ENCODE measurements around the gene GPC4. TPM values are rescaled to one million over a fixed set of nuclear protein-coding genes. Genes with fewer than 3 reads are reported as not detected.
"Not testable (repeated sequence)": the region's sequence is repeated elsewhere in the genome, so short reads cannot be mapped to it uniquely, and the experiment has no call there.

Gene GPC4
- polyA plus RNA-seq, 1 donor from 2014 or later, result not detected

- Mint-ChIP-seq H3K4me1 (peaks cover 0 to 4% (median 0%) of the 10 kb centered on the region in 3 donors), H3K27ac (no peak overlapping the region), H3K4me3 (no peak overlapping the region), H3K36me3 (no peaks in the 10 kb centered on the region), H3K9me3 (no peaks in the 10 kb centered on the region), H3K27me3 (peaks cover 7% of the 10 kb centered on the region)
Measured at GRCh38 chrX:133364865-133365264, 50.4 kb downstream of the GPC4 start.

- Mint-ChIP-seq H3K4me3 (no peak overlapping the region), H3K4me1 (peaks cover 0 to 4% (median 0%) of the 10 kb centered on the region in 3 donors), H3K36me3 (no peaks in the 10 kb centered on the region), H3K27ac (no peak overlapping the region), H3K27me3 (peaks cover 7% of the 10 kb centered on the region), H3K9me3 (no peaks in the 10 kb centered on the region)
Measured at GRCh38 chrX:133364196-133364595, 51.1 kb downstream of the GPC4 start.

GRCh38 chrX:133362538-133362937, 52.8 kb downstream of the GPC4 start:
- Mint-ChIP-seq H3K4me1 (peaks cover 0 to 4% (median 0%) of the 10 kb centered on the region in 3 donors), H3K9me3 (no peaks in the 10 kb centered on the region), H3K27ac (no peak overlapping the region)

GRCh38 chrX:133359466-133359865, 55.8 kb downstream of the GPC4 start:
- Mint-ChIP-seq H3K4me3 (no peak overlapping the region), H3K27me3 (peaks cover 7% of the 10 kb centered on the region), H3K9me3 (no peaks in the 10 kb centered on the region), H3K4me1 (peaks cover 0 to under 1% (median 0%) of the 10 kb centered on the region in 3 donors), H3K27ac (no peak overlapping the region), H3K36me3 (no peaks in the 10 kb centered on the region)

More at GRCh38 chrX:133362538-133362937, 52.8 kb downstream of the GPC4 start:
- H3K27me3 Mint-ChIP-seq, result peaks cover 7% of the 10 kb centered on the region
- no peaks in the 10 kb centered on the region for H3K36me3 Mint-ChIP-seq
- H3K4me3 Mint-ChIP-seq, result no peak overlapping the region

- Mint-ChIP-seq H3K36me3 (no peaks in the 10 kb centered on the region), H3K4me3 (no peak overlapping the region), H3K9me3 (no peaks in the 10 kb centered on the region), H3K4me1 (no peaks in the 10 kb centered on the region), H3K27me3 (peaks cover 2% of the 10 kb centered on the region), H3K27ac (no peak overlapping the region)
Measured at GRCh38 chrX:133353233-133353632, 62.1 kb downstream of the GPC4 start.

DNA sequence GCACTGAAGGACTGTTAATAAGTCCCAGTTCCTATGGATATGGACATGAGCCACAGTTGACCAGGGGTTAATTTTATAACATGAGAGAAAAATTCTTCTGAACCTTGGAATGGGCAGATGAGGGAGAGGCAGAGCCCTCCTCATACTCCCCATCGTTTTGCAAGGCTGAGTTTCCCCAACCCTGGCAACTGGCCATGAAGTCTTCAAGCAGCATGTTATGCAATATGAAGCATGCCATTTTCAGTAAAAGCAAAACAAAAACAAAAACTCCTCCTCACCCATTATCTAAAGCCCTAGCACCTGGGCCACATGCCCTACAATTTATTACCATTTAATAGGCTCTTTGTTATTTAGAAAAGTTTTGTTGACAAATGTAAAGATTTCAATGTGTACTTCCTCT, 64.5 kb downstream of the GPC4 start:
- H3K27ac Mint-ChIP-seq, result no peak overlapping the region
- H3K9me3 Mint-ChIP-seq, result no peaks in the 10 kb centered on the region
- H3K4me1 Mint-ChIP-seq, result peaks cover 0 to 1% (median 0%) of the 10 kb centered on the region in 3 donors
- H3K27me3 Mint-ChIP-seq, result peaks cover 2% of the 10 kb centered on the region
- H3K4me3 Mint-ChIP-seq, result no peak overlapping the region
- H3K36me3 Mint-ChIP-seq, result no peaks in the 10 kb centered on the region

DNA sequence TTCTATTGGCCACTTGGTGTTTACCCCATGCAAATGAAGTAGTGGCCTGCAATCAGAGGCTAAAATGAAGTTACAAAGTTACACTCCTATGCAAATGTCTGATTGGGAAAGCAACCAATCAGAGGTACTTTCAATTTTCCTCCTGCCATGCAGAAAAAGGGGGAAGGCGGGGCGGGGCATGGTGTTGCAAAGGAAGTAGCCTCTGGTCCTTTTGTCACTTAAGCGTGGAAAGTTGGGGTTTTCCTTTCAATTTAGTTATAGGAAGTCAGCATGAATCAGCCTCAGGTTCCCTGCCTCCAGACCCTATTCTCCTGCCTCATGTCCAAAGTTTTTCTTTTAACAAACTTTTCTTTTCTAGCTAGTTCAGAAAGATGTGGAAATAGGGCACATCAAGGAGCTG, 69.3 kb downstream of the GPC4 start:
- H3K27me3 Mint-ChIP-seq, result no peaks in the 10 kb centered on the region
- peaks cover 0 to 1% (median 0%) of the 10 kb centered on the region in 3 donors for H3K4me1 Mint-ChIP-seq
- no peak overlapping the region for H3K27ac Mint-ChIP-seq
- H3K4me3 Mint-ChIP-seq, result no peak overlapping the region
- no peaks in the 10 kb centered on the region for H3K36me3 Mint-ChIP-seq
- H3K9me3 Mint-ChIP-seq, result peaks cover 1 to 4% (median 2%) of the 10 kb centered on the region in 3 donors

DNA sequence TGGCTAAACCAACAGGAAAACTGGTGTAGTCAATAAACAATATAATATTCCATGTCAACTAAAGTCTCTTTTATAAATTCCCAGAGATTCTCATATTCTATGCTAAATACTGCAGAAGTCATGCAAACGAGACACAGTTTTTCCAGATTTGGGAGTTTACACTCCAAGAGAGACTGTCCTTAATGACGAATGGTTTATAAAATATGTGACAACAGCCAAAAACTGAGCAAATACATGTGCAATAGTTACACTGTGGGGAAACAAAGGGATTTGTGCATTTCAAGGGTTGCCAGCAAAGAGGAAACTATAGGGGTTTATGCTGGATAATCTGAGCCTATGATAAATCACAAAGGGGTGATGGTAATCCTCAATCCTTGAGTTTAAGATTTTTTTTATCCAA, 75.7 kb downstream of the GPC4 start:
- no peaks in the 10 kb centered on the region for H3K9me3 Mint-ChIP-seq
- no peaks in the 10 kb centered on the region for H3K27me3 Mint-ChIP-seq
- H3K4me1 Mint-ChIP-seq, result no peaks in the 10 kb centered on the region
- no peak overlapping the region for H3K4me3 Mint-ChIP-seq
- H3K27ac Mint-ChIP-seq, result no peak overlapping the region
- no peaks in the 10 kb centered on the region for H3K36me3 Mint-ChIP-seq

GRCh38 chrX:133337250-133337649, 78.0 kb downstream of the GPC4 start:
- Mint-ChIP-seq H3K27me3 (peaks cover 3% of the 10 kb centered on the region), H3K4me1 (peaks cover 0 to 2% (median 0%) of the 10 kb centered on the region in 3 donors), H3K9me3 (no peaks in the 10 kb centered on the region), H3K36me3 (no peaks in the 10 kb centered on the region), H3K4me3 (no peak overlapping the region), H3K27ac (no peak overlapping the region)

- Mint-ChIP-seq H3K36me3 (no peaks in the 10 kb centered on the region), H3K27me3 (peaks cover 5% of the 10 kb centered on the region), H3K4me1 (peaks cover 0 to 2% (median 0%) of the 10 kb centered on the region in 3 donors), H3K27ac (no peak overlapping the region), H3K9me3 (no peaks in the 10 kb centered on the region), H3K4me3 (no peak overlapping the region)
Measured at GRCh38 chrX:133335027-133335426, 80.3 kb downstream of the GPC4 start.

GRCh38 chrX:133333154-133333750, 82.0 kb downstream of the GPC4 start:
- no peaks in the 10 kb centered on the region for H3K9me3 Mint-ChIP-seq
- peaks cover 5% of the 10 kb centered on the region for H3K27me3 Mint-ChIP-seq
- H3K4me1 Mint-ChIP-seq, result peaks cover 0 to 2% (median 0%) of the 10 kb centered on the region in 3 donors
- no peak overlapping the region for H3K27ac Mint-ChIP-seq
- no peak overlapping the region for H3K4me3 Mint-ChIP-seq
- H3K36me3 Mint-ChIP-seq, result no peaks in the 10 kb centered on the region

GRCh38 chrX:133332737-133333136, 82.6 kb downstream of the GPC4 start:
- Mint-ChIP-seq H3K4me1 (peaks cover 0 to 2% (median 0%) of the 10 kb centered on the region in 3 donors), H3K4me3 (no peak overlapping the region), H3K27me3 (peaks cover 5% of the 10 kb centered on the region), H3K27ac (no peak overlapping the region), H3K9me3 (no peaks in the 10 kb centered on the region), H3K36me3 (no peaks in the 10 kb centered on the region)

DNA sequence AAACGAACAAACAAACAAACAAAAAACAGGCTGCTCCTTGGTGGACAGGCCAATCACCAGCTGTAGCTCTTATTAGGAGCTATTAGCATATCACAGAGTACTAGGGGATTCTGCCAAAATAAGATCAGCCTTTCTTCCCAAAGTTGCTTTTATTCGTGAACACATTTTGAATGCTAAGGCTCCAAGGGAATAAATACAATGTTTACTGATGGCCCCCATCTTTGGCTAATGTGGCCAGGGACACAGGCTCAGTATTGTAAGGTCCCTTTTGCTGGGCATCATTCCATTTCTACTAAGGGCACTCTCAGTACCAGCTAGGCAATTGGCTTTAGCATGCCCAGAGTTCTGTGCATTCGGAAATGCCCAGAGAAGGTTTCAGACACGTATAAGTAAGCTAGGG, 84.3 kb downstream of the GPC4 start:
- no peak overlapping the region for H3K4me3 Mint-ChIP-seq
- H3K27ac Mint-ChIP-seq, result no peak overlapping the region
- no peaks in the 10 kb centered on the region for H3K9me3 Mint-ChIP-seq
- H3K27me3 Mint-ChIP-seq, result peaks cover 5% of the 10 kb centered on the region
- peaks cover 0 to 2% (median 0%) of the 10 kb centered on the region in 3 donors for H3K4me1 Mint-ChIP-seq
- H3K36me3 Mint-ChIP-seq, result no peaks in the 10 kb centered on the region

DNA sequence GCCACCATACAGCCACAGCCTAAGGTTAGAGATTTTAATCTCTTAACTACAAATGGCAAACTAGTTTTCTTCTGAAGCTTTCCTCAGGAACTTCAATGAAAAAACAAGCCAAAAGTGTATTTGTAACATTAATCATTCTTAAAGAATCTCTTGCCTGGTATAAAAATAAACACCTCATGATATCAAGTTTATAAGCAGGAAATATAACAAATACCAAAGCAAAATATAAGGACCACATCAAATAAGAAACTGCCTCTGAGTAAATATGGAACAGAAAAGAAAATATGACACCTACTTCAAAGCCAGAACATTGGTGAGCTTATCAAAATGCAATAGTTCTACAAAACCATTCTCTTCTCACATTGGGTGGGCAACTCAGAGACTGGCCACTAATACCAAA, 89.9 kb downstream of the GPC4 start:
- Mint-ChIP-seq H3K36me3 (no peaks in the 10 kb centered on the region), H3K4me3 (no peak overlapping the region), H3K27ac (no peak overlapping the region), H3K4me1 (no peaks in the 10 kb centered on the region), H3K27me3 (peaks cover 1% of the 10 kb centered on the region), H3K9me3 (peaks cover 0 to 3% (median 0%) of the 10 kb centered on the region in 3 donors)

GRCh38 chrX:133323431-133323830, 91.9 kb downstream of the GPC4 start:
- Mint-ChIP-seq H3K36me3 (no peaks in the 10 kb centered on the region), H3K27me3 (no peaks in the 10 kb centered on the region), H3K9me3 (peaks cover 0 to 3% (median 0%) of the 10 kb centered on the region in 3 donors), H3K4me1 (no peaks in the 10 kb centered on the region), H3K27ac (no peak overlapping the region), H3K4me3 (no peak overlapping the region)

DNA sequence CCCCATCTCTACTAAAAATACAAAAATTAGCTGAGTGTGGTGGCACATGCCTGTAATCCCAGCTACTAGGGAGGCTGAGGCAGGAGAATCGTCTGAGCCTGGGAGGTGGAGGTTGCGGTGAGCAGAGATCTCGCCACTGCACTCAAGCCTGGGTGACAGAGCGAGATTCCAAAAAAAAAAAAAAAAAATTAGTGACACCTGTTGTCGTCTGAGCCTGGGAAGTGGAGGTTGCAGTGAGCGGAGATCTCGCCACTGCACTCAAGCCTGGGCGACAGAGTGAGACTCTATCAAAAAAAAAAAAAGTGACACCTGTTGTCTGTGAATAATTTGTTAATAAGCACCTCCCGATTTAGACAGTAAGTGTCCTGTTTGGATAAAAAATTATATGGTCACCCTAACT, 93.0 kb downstream of the GPC4 start:
- H3K27me3 Mint-ChIP-seq, H3K4me3 Mint-ChIP-seq, H3K27ac Mint-ChIP-seq, H3K36me3 Mint-ChIP-seq, H3K4me1 Mint-ChIP-seq, H3K9me3 Mint-ChIP-seq: not testable (repeated sequence)
